Activated CD4-positive, CD25-positive, alpha-beta regulatory T cell (primary cell): ENCODE results near the gene NECAB3.
A peak's percentile ranks its signal among the peaks of the same experiment; 100 is the strongest.

Experiments
- DNase-seq, 4 experiments: peaks; one replicate each; lab custom pipeline; 2025; lab: John Stamatoyannopoulos, UW

NECAB3 gene

GRCh38 chr20:33663161-33664084 lies 10.8 kb downstream of the NECAB3 start:
- DNase-seq = peak; percentile 60 to 83 (median 74)

- DNase-seq = no peak
Observed at GRCh38 chr20:33662172-33662571, 12.1 kb downstream of the NECAB3 start, which contains the start of gene C20orf144. TSS of gene C20orf144 (plus strand) at chr20:33662327. CDS start at chr20:33662346, 19 bp downstream.

GRCh38 chr20:33660685-33661058 lies 13.6 kb downstream of the NECAB3 start:
- DNase-seq = no peak

GRCh38 chr20:33660035-33660684 lies 14.1 kb downstream of the NECAB3 start:
- DNase-seq = no peak

GRCh38 chr20:33659341-33660034 lies 14.7 kb downstream of the NECAB3 start:
- no peak for DNase-seq

- DNase-seq = no peak
Observed at GRCh38 chr20:33658929-33659328, 15.3 kb downstream of the NECAB3 start.

- no peak for DNase-seq
Observed at GRCh38 chr20:33658510-33658909, 15.7 kb downstream of the NECAB3 start.

GRCh38 chr20:33657704-33658095 lies 16.5 kb downstream of the NECAB3 start:
- DNase-seq = no peak

- no peak for DNase-seq
Observed at GRCh38 chr20:33656783-33657703, 17.2 kb downstream of the NECAB3 start.

- DNase-seq = no peak
Observed at GRCh38 chr20:33656010-33656782, 18.0 kb downstream of the NECAB3 start.

- DNase-seq = no peak
Observed at GRCh38 chr20:33655164-33655563, 19.1 kb downstream of the NECAB3 start.

GRCh38 chr20:33654680-33655161 lies 19.5 kb downstream of the NECAB3 start:
- no peak for DNase-seq

- DNase-seq = no peak
Observed at GRCh38 chr20:33653900-33654596, 20.2 kb downstream of the NECAB3 start.

- DNase-seq = no peak
Observed at GRCh38 chr20:33653218-33653899, 20.9 kb downstream of the NECAB3 start.

- no peak for DNase-seq
Observed at GRCh38 chr20:33651562-33652048, 22.6 kb downstream of the NECAB3 start.

GRCh38 chr20:33650753-33651561 lies 23.3 kb downstream of the NECAB3 start:
- DNase-seq = no peak

GRCh38 chr20:33650111-33650752 lies 24.0 kb downstream of the NECAB3 start:
- no peak for DNase-seq

GRCh38 chr20:33649201-33649681 lies 25.0 kb downstream of the NECAB3 start:
- no peak for DNase-seq
